IPS-15b (cell line): Measurements from ENCODE around the gene FOXC1.
A peak's percentile ranks its signal among the peaks of the same experiment; 100 is the strongest.

Source experiments
- H3K27me3 ChIP-seq: one replicate; pipeline ENCODE4 v1.6.1; 2013; ENCODE audit warnings: low read length; ENCODE audit not compliant: control insufficient read depth, insufficient read depth
- H3K36me3 ChIP-seq: one replicate; pipeline ENCODE4 v1.6.1; 2013; ENCODE audit warnings: low read length; ENCODE audit not compliant: control insufficient read depth, insufficient read depth
- H3K4me1 ChIP-seq: one replicate; pipeline ENCODE4 v1.6.1; 2013; ENCODE audit warnings: mild to moderate bottlenecking, low read length; ENCODE audit not compliant: control insufficient read depth, insufficient read depth
- H3K4me3 ChIP-seq: one replicate; pipeline ENCODE4 v1.5.1; 2013; ENCODE audit warnings: low read depth, low read length
- H3K9ac ChIP-seq: one replicate; pipeline ENCODE4 v1.6.1; 2013; ENCODE audit warnings: low read depth, mild to moderate bottlenecking, low read length
- H3K9me3 ChIP-seq: one replicate; pipeline ENCODE4 v1.6.1; 2013; ENCODE audit warnings: mild to moderate bottlenecking, low read length; ENCODE audit not compliant: control insufficient read depth, insufficient read depth

FOXC1 gene

GRCh38 chr6:1623769-1624057 is 14.0 kb downstream of the FOXC1 start:
- Histone ChIP-seq H3K27me3 (peaks cover 99% of the 10 kb centered on the region), H3K4me3 (peak overlapping the region; percentile 45), H3K36me3 (no peaks in the 10 kb centered on the region), H3K9ac (no peak overlapping the region), H3K4me1 (no peaks in the 10 kb centered on the region), H3K9me3 (no peaks in the 10 kb centered on the region)

GRCh38 chr6:1624058-1624850 is 14.5 kb downstream of the FOXC1 start:
- no peaks in the 10 kb centered on the region for H3K4me1 ChIP-seq
- H3K9me3 ChIP-seq, result no peaks in the 10 kb centered on the region
- peaks cover 99% of the 10 kb centered on the region for H3K27me3 ChIP-seq
- peak overlapping the region; percentile 45 for H3K4me3 ChIP-seq
- no peak overlapping the region for H3K9ac ChIP-seq
- H3K36me3 ChIP-seq, result no peaks in the 10 kb centered on the region

- Histone ChIP-seq H3K27me3 (peaks cover 96% of the 10 kb centered on the region), H3K36me3 (no peaks in the 10 kb centered on the region), H3K9ac (no peak overlapping the region), H3K9me3 (no peaks in the 10 kb centered on the region), H3K4me3 (peak overlapping the region; percentile 45), H3K4me1 (no peaks in the 10 kb centered on the region)
Observed at GRCh38 chr6:1624851-1625781, 15.4 kb downstream of the FOXC1 start.

- H3K9ac ChIP-seq, result no peak overlapping the region
- H3K4me3 ChIP-seq, result no peak overlapping the region
- no peaks in the 10 kb centered on the region for H3K9me3 ChIP-seq
- peaks cover 90% of the 10 kb centered on the region for H3K27me3 ChIP-seq
- H3K4me1 ChIP-seq, result no peaks in the 10 kb centered on the region
- no peaks in the 10 kb centered on the region for H3K36me3 ChIP-seq
Observed at GRCh38 chr6:1625794-1626435, 16.2 kb downstream of the FOXC1 start.

- H3K27me3 ChIP-seq, result peaks cover 85% of the 10 kb centered on the region
- H3K9me3 ChIP-seq, result no peaks in the 10 kb centered on the region
- H3K4me3 ChIP-seq, result no peak overlapping the region
- no peaks in the 10 kb centered on the region for H3K4me1 ChIP-seq
- H3K36me3 ChIP-seq, result no peaks in the 10 kb centered on the region
- H3K9ac ChIP-seq, result no peak overlapping the region
Observed at GRCh38 chr6:1626481-1626880, 16.8 kb downstream of the FOXC1 start.

- no peaks in the 10 kb centered on the region for H3K9me3 ChIP-seq
- H3K36me3 ChIP-seq, result no peaks in the 10 kb centered on the region
- H3K27me3 ChIP-seq, result peaks cover 69% of the 10 kb centered on the region
- no peaks in the 10 kb centered on the region for H3K4me1 ChIP-seq
- H3K9ac ChIP-seq, result no peak overlapping the region
- no peak overlapping the region for H3K4me3 ChIP-seq
Observed at GRCh38 chr6:1627827-1628560, 18.3 kb downstream of the FOXC1 start.

- Histone ChIP-seq H3K36me3 (no peaks in the 10 kb centered on the region), H3K9me3 (no peaks in the 10 kb centered on the region), H3K4me1 (no peaks in the 10 kb centered on the region), H3K4me3 (no peak overlapping the region), H3K9ac (no peak overlapping the region), H3K27me3 (peaks cover 56% of the 10 kb centered on the region)
Observed at GRCh38 chr6:1629316-1629715, 19.6 kb downstream of the FOXC1 start.

GRCh38 chr6:1630212-1630770 is 20.6 kb downstream of the FOXC1 start:
- no peaks in the 10 kb centered on the region for H3K9me3 ChIP-seq
- no peaks in the 10 kb centered on the region for H3K36me3 ChIP-seq
- no peak overlapping the region for H3K4me3 ChIP-seq
- no peak overlapping the region for H3K9ac ChIP-seq
- peaks cover 46% of the 10 kb centered on the region for H3K27me3 ChIP-seq
- no peaks in the 10 kb centered on the region for H3K4me1 ChIP-seq

- Histone ChIP-seq H3K4me1 (no peaks in the 10 kb centered on the region), H3K4me3 (no peak overlapping the region), H3K9me3 (no peaks in the 10 kb centered on the region), H3K27me3 (peaks cover 41% of the 10 kb centered on the region), H3K9ac (no peak overlapping the region), H3K36me3 (no peaks in the 10 kb centered on the region)
Observed at GRCh38 chr6:1630771-1631217, 21.1 kb downstream of the FOXC1 start.

- H3K27me3 ChIP-seq, result peaks cover 37% of the 10 kb centered on the region
- no peak overlapping the region for H3K9ac ChIP-seq
Observed at GRCh38 chr6:1631251-1631650, 21.5 kb downstream of the FOXC1 start.

More at GRCh38 chr6:1631251-1631650, 21.5 kb downstream of the FOXC1 start:
- Histone ChIP-seq H3K4me3 (no peak overlapping the region), H3K36me3 (no peaks in the 10 kb centered on the region), H3K4me1 (no peaks in the 10 kb centered on the region), H3K9me3 (no peaks in the 10 kb centered on the region)
